HCT116 (cell line): ENCODE measurements around the gene ATF7.

Source experiments
- ATF3 ChIP-seq: IDR thresholded peaks from 2 replicates; pipeline ENCODE4 v1.6.1; 2012
- CTCF ChIP-seq, 3 experiments: fragments of 200-600 bp in 1 of 3; sonication (generic) in 1 of 3; IDR thresholded peaks in 2 of 3; conservative IDR thresholded peaks in 1 of 3; 2 replicates each; pipeline ENCODE4 v1.5.1; 2012 to 2017; ENCODE audit warnings: low read depth in 2 of 3, low read length in 2 of 3, antibody characterized with exemption in 1 of 3, borderline replicate concordance in 1 of 3, control low read depth in 1 of 3, mild to moderate bottlenecking in 1 of 3, mixed read lengths in 1 of 3, mixed run types in 1 of 3, moderate library complexity in 1 of 3; ENCODE audit not compliant: insufficient read depth in 1 of 3
- EZH2 ChIP-seq: fragments of 200-600 bp; sonication (generic); IDR thresholded peaks from 2 replicates; pipeline ENCODE4 v1.6.1; 2017; ENCODE audit warnings: antibody characterized with exemption, mixed run types
- POLR2A ChIP-seq: IDR thresholded peaks from 2 replicates; pipeline ENCODE4 v1.7.0; 2011; ENCODE audit warnings: borderline replicate concordance; ENCODE audit not compliant: insufficient read depth, insufficient read length; ENCODE audit errors: extremely low read depth
- POLR2AphosphoS5 ChIP-seq: IDR thresholded peaks from 2 replicates; pipeline ENCODE4 v1.6.1; 2011; ENCODE audit warnings: mild to moderate bottlenecking, low read depth, low read length, moderate library complexity
- TCF7L2 ChIP-seq: IDR thresholded peaks from 2 replicates; pipeline ENCODE4 v1.7.0; 2011; ENCODE audit warnings: borderline replicate concordance, inconsistent platforms; ENCODE audit not compliant: insufficient read depth, insufficient read length; ENCODE audit errors: extremely low read depth

GRCh38 chr12:53464685-53465418 is 161.3 kb downstream of the ATF7 start:
- TF ChIP-seq EZH2 (no peak), CTCF (IDR thresholded peaks at IDR 0.05 in 2 of 3, conservative IDR thresholded peaks at IDR 0.05 in 1 of 3; ENCODE audit: borderline replicate concordance in 1 of 3, insufficient read depth in 1 of 3, low read depth in 2 of 3, low read length in 2 of 3) (no peak), ATF3 (no peak), POLR2AphosphoS5 (no peak), TCF7L2 (no peak), POLR2A (no peak)
